Fibroblast of pulmonary artery (primary cell): ENCODE results near the gene DNAJA3.

Experiments
- DNase-seq: peaks from one replicate; pipeline ENCODE4 v3.0.0-alpha.2; 2010; ENCODE audit warnings: low read depth
- H3K4me3 ChIP-seq: replicated peaks from 2 replicates; pipeline ENCODE4 v1.5.1; 2011; ENCODE audit warnings: low read depth, mild to moderate bottlenecking, control low read depth, low read length, moderate library complexity
- CTCF ChIP-seq: IDR thresholded peaks from 2 replicates; pipeline ENCODE4 v1.5.1; 2011; ENCODE audit warnings: mild to moderate bottlenecking, control low read depth, low read length, inconsistent platforms; ENCODE audit errors: missing control alignments

The DNAJA3 gene

DNA sequence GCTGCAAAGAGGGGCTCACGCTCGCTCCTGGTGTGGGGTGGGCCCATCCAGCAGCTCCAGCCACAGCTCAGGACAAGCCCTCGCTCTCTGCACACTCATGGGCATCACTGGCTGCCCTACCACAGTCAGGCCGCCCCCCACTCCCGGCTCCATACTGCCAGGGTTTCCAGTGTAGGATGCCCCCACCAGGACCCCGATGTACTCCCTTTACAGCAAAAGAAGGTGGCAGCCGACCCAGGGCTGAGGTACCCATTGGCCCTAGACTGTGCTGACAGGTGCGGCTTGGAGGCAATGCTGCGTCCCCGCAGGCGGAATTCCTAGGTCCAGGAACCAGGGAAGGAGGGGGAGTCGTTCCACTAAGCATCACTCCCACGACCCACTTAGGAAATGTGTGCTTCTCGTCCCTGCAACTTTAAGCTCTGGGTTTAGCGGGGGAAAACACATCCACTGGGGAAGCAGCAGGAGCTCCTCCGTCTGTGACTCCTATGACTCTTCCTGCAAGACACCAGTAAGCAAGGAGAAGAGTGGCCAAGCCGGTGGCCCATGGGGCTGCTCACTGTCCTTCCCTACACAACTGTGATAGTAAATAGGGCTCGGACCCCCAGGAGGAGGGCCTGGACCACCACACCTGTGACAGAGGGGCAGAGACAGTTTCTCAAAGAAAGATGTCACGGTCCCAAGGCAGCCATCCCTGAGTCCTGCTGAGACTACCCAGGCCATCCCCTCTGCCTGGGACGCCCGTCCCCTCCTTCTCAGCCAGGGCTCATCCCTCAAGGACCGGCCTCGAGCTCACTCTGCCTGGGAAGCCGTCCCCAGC is 22.3 kb upstream of the DNAJA3 start:
- no peak overlapping the region for H3K4me3 ChIP-seq
- DNase-seq: no peak
- no peak for TF ChIP-seq CTCF

GRCh38 chr16:4404247-4404966 is 21.3 kb upstream of the DNAJA3 start:
- H3K4me3 ChIP-seq: no peak overlapping the region
- DNase-seq: peak; percentile 56
- peak; percentile 74 for TF ChIP-seq CTCF

- no peak for TF ChIP-seq CTCF
- DNase-seq: no peak
- no peak overlapping the region for H3K4me3 ChIP-seq
Observed at GRCh38 chr16:4404967-4405696, 20.5 kb upstream of the DNAJA3 start.

- H3K4me3 ChIP-seq: no peak overlapping the region
- peak; percentile 57 for DNase-seq
- TF ChIP-seq CTCF: no peak
Observed at GRCh38 chr16:4407543-4408322, 17.9 kb upstream of the DNAJA3 start.

DNA sequence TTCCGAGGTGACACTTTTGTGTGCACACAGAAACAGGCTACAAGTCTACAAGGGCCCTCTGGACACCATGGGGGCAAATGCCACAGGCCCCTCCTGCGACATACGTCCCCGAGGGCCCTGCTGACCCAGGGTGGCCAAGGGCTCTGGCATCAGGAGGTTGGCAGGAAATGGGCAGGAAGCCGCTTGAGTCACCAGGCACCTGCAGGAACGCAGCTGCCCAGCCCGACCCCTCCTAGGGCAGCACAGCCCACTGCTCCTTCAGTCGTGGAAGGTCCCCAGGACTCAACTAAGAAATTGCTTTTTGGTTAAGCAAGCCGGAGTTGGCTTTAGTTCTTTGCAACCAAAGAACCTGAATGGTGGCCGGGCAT is 17.4 kb upstream of the DNAJA3 start:
- H3K4me3 ChIP-seq: no peak overlapping the region
- TF ChIP-seq CTCF: no peak
- DNase-seq: no peak

DNA sequence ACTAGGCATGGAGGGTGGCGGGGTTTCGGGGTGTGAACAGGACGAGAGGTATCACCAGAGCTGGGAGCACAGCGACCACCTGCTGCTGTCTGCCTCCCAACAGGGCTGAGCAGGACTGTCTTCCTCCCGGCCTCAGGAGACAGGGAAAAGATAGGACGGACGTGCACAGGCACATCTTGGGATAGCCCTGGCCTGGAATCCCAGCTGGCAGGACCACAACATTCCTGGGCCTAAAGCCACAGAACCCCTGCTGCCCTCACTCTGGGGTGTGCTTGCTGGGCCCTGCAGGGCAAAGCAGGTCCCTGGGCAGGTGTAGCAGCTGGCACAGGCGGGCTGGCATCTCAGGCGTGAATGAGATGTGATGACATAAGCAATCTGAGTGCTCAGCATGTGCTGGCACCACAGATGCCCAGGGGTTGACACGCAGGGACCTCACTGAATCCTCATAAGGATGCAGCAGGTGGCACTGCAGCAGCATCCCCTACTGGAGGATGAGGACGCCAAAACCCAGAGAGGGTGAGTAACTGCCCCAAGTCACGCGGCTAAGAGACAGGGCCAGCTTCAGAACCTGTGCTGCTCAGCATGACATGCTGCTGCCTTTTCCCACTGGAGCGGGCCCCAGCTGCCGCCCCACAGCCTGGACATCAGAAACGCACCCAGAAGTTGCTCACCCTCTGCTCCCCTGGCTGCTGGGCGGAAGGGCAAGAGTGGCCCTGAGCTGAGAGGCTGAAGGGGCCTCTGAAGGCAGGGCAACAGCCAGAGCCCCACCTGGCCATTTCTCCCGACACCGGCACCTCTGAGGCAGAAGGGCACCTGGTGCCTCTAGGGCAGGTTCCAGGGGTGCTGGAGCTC is 16.4 kb upstream of the DNAJA3 start:
- DNase-seq: no peak
- TF ChIP-seq CTCF: no peak
- no peak overlapping the region for H3K4me3 ChIP-seq
